SK-N-SH (cell line): ENCODE data around the gene PAQR7. TPM values are rescaled to one million over a fixed set of nuclear protein-coding genes. Genes with fewer than 3 reads are reported as not detected.

ENCODE experiments used
- CTCF ChIA-PET: fragments of 300-600, 350-600 bp; formaldehyde crosslinking; extraction: SDS; loops from one replicate; lab custom pipeline; 2021; lab: Yijun Ruan, JAX
- POLR2A ChIA-PET: fragments of 350-600 bp; sonication (Branson Sonifier 250); formaldehyde crosslinking; extraction: SDS; loops from one replicate; lab custom pipeline; 2020; ENCODE audit warnings: antibody characterized with exemption, inconsistent platforms; lab: Yijun Ruan, JAX
- DNase-seq: peaks from one replicate; pipeline ENCODE4 v3.0.0; 2012
- H2AFZ ChIP-seq: fragments of 200-600 bp; sonication (generic); 2 replicates; pipeline ENCODE4 v1.8.1; 2016; ENCODE audit warnings: antibody characterized with exemption, mild to moderate bottlenecking, low read depth
- H3F3A ChIP-seq: fragments of 200-600 bp; sonication (generic); replicated peaks from 2 replicates; pipeline ENCODE3; 2016; ENCODE audit warnings: antibody characterized with exemption, mild to moderate bottlenecking; ENCODE audit not compliant: insufficient read depth
- H3K27ac ChIP-seq, 2 experiments: fragments of 200-500 bp in 1 of 2; fragments of 200-600 bp in 1 of 2; sonication (Bioruptor generic) in 1 of 2; sonication (generic), shearing (Covaris generic) in 1 of 2; 2 replicates each; pipeline versions ENCODE4 v1.5.1 to v1.6.1; 2014 to 2016; ENCODE audit warnings: low read depth in 2 of 2, inconsistent platforms in 1 of 2, low read length in 1 of 2, mild to moderate bottlenecking in 1 of 2, mixed read lengths in 1 of 2
- H3K27me3 ChIP-seq: fragments of 200-600 bp; sonication (generic), shearing (Covaris generic); 2 replicates; pipeline ENCODE4 v1.6.1; 2016; ENCODE audit warnings: mixed run types; ENCODE audit not compliant: insufficient read depth
- H3K36me3 ChIP-seq, 2 experiments: fragments of 200-500 bp in 1 of 2; fragments of 200-600 bp in 1 of 2; sonication (Bioruptor generic) in 1 of 2; sonication (generic) in 1 of 2; replicated peaks in 1 of 2; 2 replicates each; pipeline versions ENCODE3 to v1.5.1; 2014 to 2016; ENCODE audit warnings: low read length in 1 of 2, mild to moderate bottlenecking in 1 of 2; ENCODE audit not compliant: insufficient read depth in 2 of 2, control insufficient read depth in 1 of 2
- H3K4me1 ChIP-seq, 2 experiments: fragments of 200-500 bp in 1 of 2; fragments of 200-600 bp in 1 of 2; sonication (Bioruptor generic) in 1 of 2; sonication (generic), shearing (Covaris generic) in 1 of 2; 2 replicates each; pipeline versions ENCODE4 v1.5.1 to v1.6.1; 2014 to 2016; ENCODE audit warnings: low read depth in 1 of 2, low read length in 1 of 2, mixed run types in 1 of 2; ENCODE audit not compliant: insufficient read depth in 2 of 2, control insufficient read depth in 1 of 2
- H3K4me2 ChIP-seq: fragments of 200-600 bp; sonication (generic), shearing (Covaris generic); 2 replicates; pipeline ENCODE4 v1.6.1; 2017; ENCODE audit warnings: mixed run types
- H3K4me3 ChIP-seq, 2 experiments: fragments of 200-500 bp in 1 of 2; fragments of 200-600 bp in 1 of 2; sonication (Bioruptor generic) in 1 of 2; sonication (generic), shearing (Covaris generic) in 1 of 2; 2 replicates each; pipeline versions ENCODE4 v1.5.1 to v1.8.1; 2014 to 2016; ENCODE audit warnings: low read depth in 2 of 2, inconsistent platforms in 1 of 2, low read length in 1 of 2, mild to moderate bottlenecking in 1 of 2, mixed read lengths in 1 of 2, moderate library complexity in 1 of 2
- H3K79me2 ChIP-seq: fragments of 200-600 bp; sonication (generic); 2 replicates; pipeline ENCODE4 v1.8.1; 2017; ENCODE audit warnings: mild to moderate bottlenecking; ENCODE audit not compliant: insufficient read depth
- H3K9ac ChIP-seq: fragments of 200-600 bp; sonication (generic); 2 replicates; pipeline ENCODE4 v1.6.1; 2017; ENCODE audit warnings: mixed run types
- H3K9me2 ChIP-seq: fragments of 200-600 bp; sonication (generic); 2 replicates; pipeline ENCODE4 v1.6.1; 2017; ENCODE audit warnings: mixed run types
- H3K9me3 ChIP-seq: fragments of 200-600 bp; sonication (generic); 2 replicates; pipeline ENCODE4 v1.6.1; 2017; ENCODE audit warnings: mixed run types, mild to moderate bottlenecking, moderate library complexity
- H4K20me1 ChIP-seq: fragments of 200-600 bp; sonication (generic); 2 replicates; pipeline ENCODE4 v1.6.1; 2017; ENCODE audit warnings: mild to moderate bottlenecking, mixed run types; ENCODE audit not compliant: insufficient read depth
- CHD2 ChIP-seq: fragments of 150-350 bp; IDR thresholded peaks from 2 replicates; pipeline ENCODE4 v1.6.1; 2018; ENCODE audit warnings: low read length; ENCODE audit not compliant: partially characterized antibody
- EZH2phosphoT487 ChIP-seq: fragments of 200-600 bp; sonication (generic); IDR thresholded peaks from 2 replicates; pipeline ENCODE4 v1.6.1; 2017; ENCODE audit warnings: low read depth, mixed run types, mild to moderate bottlenecking, antibody characterized with exemption, moderate library complexity, borderline replicate concordance
- FOSL2 ChIP-seq: IDR thresholded peaks from 2 replicates; pipeline ENCODE4 v1.4.0; 2012; ENCODE audit warnings: low read depth, mild to moderate bottlenecking, moderate library complexity, borderline replicate concordance
- FOXJ3 ChIP-seq: sonication (generic); formaldehyde crosslinking; IDR thresholded peaks from 2 replicates; pipeline ENCODE4 v1.5.1; 2020; ENCODE audit warnings: mild to moderate bottlenecking, missing genetic modification reagents
- FOXM1 ChIP-seq: IDR thresholded peaks from 2 replicates; pipeline ENCODE4 v1.4.0; 2012; ENCODE audit warnings: low read depth, mild to moderate bottlenecking
- GATA2 ChIP-seq: sonication (generic); formaldehyde crosslinking; IDR thresholded peaks from 2 replicates; pipeline ENCODE4 v1.5.0; 2020; ENCODE audit warnings: mild to moderate bottlenecking, missing genetic modification reagents
- IRF3 ChIP-seq: fragments of 150-350 bp; IDR thresholded peaks from 2 replicates; pipeline ENCODE4 v1.6.1; 2016; ENCODE audit warnings: mild to moderate bottlenecking, low read depth, low read length
- JUND ChIP-seq: IDR thresholded peaks from 2 replicates; pipeline ENCODE4 v1.4.0; 2012
- MEF2A ChIP-seq: IDR thresholded peaks from 2 replicates; pipeline ENCODE4 v1.4.0; 2012; ENCODE audit warnings: low read depth, borderline replicate concordance
- MXI1 ChIP-seq: IDR thresholded peaks from 2 replicates; pipeline ENCODE4 v1.6.1; 2012; ENCODE audit warnings: mild to moderate bottlenecking, low read depth, low read length, improper control_type of control experiment
- NFIC ChIP-seq: IDR thresholded peaks from 2 replicates; pipeline ENCODE4 v1.4.0; 2012; ENCODE audit warnings: borderline replicate concordance
- NRF1 ChIP-seq: IDR thresholded peaks from 2 replicates; pipeline ENCODE4 v1.6.1; 2012; ENCODE audit warnings: low read depth, mild to moderate bottlenecking, low read length
- PBX3 ChIP-seq: IDR thresholded peaks from 2 replicates; pipeline ENCODE4; 2012
- POLR2AphosphoS5 ChIP-seq: IDR thresholded peaks from 2 replicates; pipeline ENCODE4 v1.6.1; 2012; ENCODE audit warnings: low read depth, low read length
- RCOR1 ChIP-seq: fragments of 150-350 bp; IDR thresholded peaks from 2 replicates; pipeline ENCODE4 v1.6.1; 2017; ENCODE audit warnings: antibody characterized with exemption, low read length
- REST ChIP-seq: IDR thresholded peaks from 2 replicates; pipeline ENCODE4 v1.6.1; 2012; ENCODE audit warnings: mild to moderate bottlenecking, low read depth, low read length, moderate library complexity
- RFX5 ChIP-seq: IDR thresholded peaks from 2 replicates; pipeline ENCODE4 v1.6.1; 2012; ENCODE audit warnings: mild to moderate bottlenecking, improper control_type of control experiment, low read length
- RXRA ChIP-seq: IDR thresholded peaks from 2 replicates; pipeline ENCODE4 v1.4.0; 2012; ENCODE audit warnings: low read depth, mild to moderate bottlenecking, borderline replicate concordance
- SMC3 ChIP-seq: IDR thresholded peaks from 2 replicates; pipeline ENCODE4 v1.6.1; 2012; ENCODE audit warnings: low read depth, low read length, improper control_type of control experiment
- TAF1 ChIP-seq: IDR thresholded peaks from 2 replicates; pipeline ENCODE4 v1.6.1; 2012; ENCODE audit warnings: low read depth, mild to moderate bottlenecking, low read length, moderate library complexity, borderline replicate concordance
- USF1 ChIP-seq: IDR thresholded peaks from 2 replicates; pipeline ENCODE4 v1.4.0; 2012; ENCODE audit warnings: low read depth, borderline replicate concordance
- ZBTB33 ChIP-seq: IDR thresholded peaks from 2 replicates; pipeline ENCODE4 v1.4.0; 2012; ENCODE audit warnings: low read depth, borderline replicate concordance
- WGBS: methylation state at CpG from one replicate; pipeline ENCODE4 v1.1.6; 2017; ENCODE audit warnings: low lambda C conversion rate; 5-methylcytosine and 5-hydroxymethylcytosine counted together
- polyA plus RNA-seq, 3 experiments: library from polyadenylated mRNA; depleted of rRNA; stranded (reverse); fragments of >200 nt; gene quantifications; 2 replicates each; pipeline ENCODE4 v1.2.3, GENCODE V29; 2012

PAQR7 gene
- polyA plus RNA-seq (2012; rRNA removed), result 5.6 and 7.0 TPM in 2 replicates
- polyA plus RNA-seq (2012; cell fraction: cytosol; rRNA removed), result 3.1 and 4.9 TPM in 2 replicates
- polyA plus RNA-seq (2012; cell fraction: nucleus; rRNA removed), result 10.4 and 16.9 TPM in 2 replicates

GRCh38 chr1:25875154-25875855, at the start of gene PAQR7:
Gene PAQR7, minus strand, starts transcription at chr1:25875708. Its CDS starts 11,869 bp downstream, at chr1:25863839.
- Histone ChIP-seq H3K79me2 (peaks cover 13% of the 10 kb centered on the region), H4K20me1 (no peaks in the 10 kb centered on the region), H3K4me3 (peak within 1 kb of the TSS; percentile 62 to 66), H3K9me3 (no peaks in the 10 kb centered on the region), H3F3A (peaks cover 16% of the 10 kb centered on the region), H3K9ac (peak within 1 kb of the TSS; percentile 65), H3K36me3 (no peaks in the 10 kb centered on the region), H3K4me1 (peaks cover 0 to 23% of the 10 kb centered on the region in 2 experiments; a peak in 1 of 4 replicates), H3K27ac (peak within 1 kb of the TSS; percentile 8 to 48; a peak in 2 of 4 replicates), H3K4me2 (peak within 1 kb of the TSS; percentile 84), H3K27me3 (no peaks in the 10 kb centered on the region), H2AFZ (peak within 1 kb of the TSS; percentile 68; the same call in 1 of the 2 replicates), H3K9me2 (no peaks in the 10 kb centered on the region)
- DNase-seq, result peak; percentile 92
- WGBS, result 1% methylated on average over 15 of the region's 75 CpGs
- ChIA-PET CTCF (interaction anchor here (0.9 to 3.1 kb wide), 10 partner anchors 15 to 267 kb away, joined by 3 to 14 read pairs (median 4); partner anchors contain the start of genes PAFAH2 and SELENON), POLR2A (interaction anchor here (0.6 to 1.6 kb wide), 9 partner anchors 11 to 147 kb away, joined by 3 to 5 read pairs (median 3); partner anchors contain the start of genes EXTL1, MTFR1L, PAFAH2 and STMN1)
- TF ChIP-seq SMC3 (no peak), MXI1 (peak; percentile 94), REST (no peak), FOXM1 (no peak), RXRA (no peak), CHD2 (no peak), JUND (no peak), POLR2AphosphoS5 (peak; percentile 11; the same call in 1 of the 2 replicates), NRF1 (peak; percentile 23; the same call in 1 of the 2 replicates), RCOR1 (no peak), MEF2A (no peak), IRF3 (no peak), FOXJ3 (no peak), RFX5 (no peak), FOSL2 (no peak), PBX3 (no peak), EZH2phosphoT487 (no peak), GATA2 (CRISPR knock-in tag) (no peak), NFIC (no peak), USF1 (peak; percentile 70; the same call in 1 of the 2 replicates), ZBTB33 (no peak), TAF1 (peak; percentile 55)
